ENCODE data around the gene NOTCH1. TPM values are rescaled to one million over a fixed set of nuclear protein-coding genes. Genes with fewer than 3 reads are reported as not detected.
A peak's percentile ranks its signal among the peaks of the same experiment; 100 is the strongest.

NOTCH1 gene
- total RNA-seq, 2 donors from 2014 or later, result 23.4 to 24.2 TPM

GRCh38 chr9:136547508-136548215 lies 1.8 kb upstream of the NOTCH1 start:
- no peak for TF ChIP-seq CTCF (conservative IDR thresholded peaks at IDR 0.05)
- WGBS, 2 experiments (ENCODE audit: insufficient coverage in 1 of 2, insufficient read length in 1 of 2), result 80 to 86% methylated on average over 7 to 25 of the region's 25 CpGs
- Histone ChIP-seq H3K4me1 (ENCODE audit: control insufficient read depth, insufficient read depth, low read length) (peaks cover 5% of the 10 kb centered on the region), H3K27ac (ENCODE audit: low read depth, low read length) (no peak overlapping the region), H3K9me3 (ENCODE audit: control insufficient read depth, low read length) (no peaks in the 10 kb centered on the region), H3K36me3 (ENCODE audit: control insufficient read depth, insufficient read depth, low read length) (no peaks in the 10 kb centered on the region), H3K9ac (ENCODE audit: extremely low read depth, low read length, poor library complexity, severe bottlenecking) (no peak overlapping the region), H3K4me3 (ENCODE audit: low read length) (no peak overlapping the region), H3K27me3 (ENCODE audit: control insufficient read depth, insufficient read depth, low read length, poor library complexity, severe bottlenecking) (peaks cover 18% of the 10 kb centered on the region)
- peak; percentile 86 for DNase-seq
- peaks cover 11% of the 10 kb centered on the region for H3K4me1 Mint-ChIP-seq
- peak overlapping the region; percentile 62 for H3K4me3 Mint-ChIP-seq
- peaks cover 7% of the 10 kb centered on the region for H3K27me3 Mint-ChIP-seq (ENCODE audit: insufficient read depth)
- H3K9me3 Mint-ChIP-seq, result no peaks in the 10 kb centered on the region
- H3K36me3 Mint-ChIP-seq (ENCODE audit: low read depth), result no peaks in the 10 kb centered on the region
- H3K27ac Mint-ChIP-seq, result peak overlapping the region; percentile 26

GRCh38 chr9:136546697-136547501 lies 1.1 kb upstream of the NOTCH1 start:
- H3K4me3 Mint-ChIP-seq, result peak overlapping the region; percentile 62
- Histone ChIP-seq H3K27ac (ENCODE audit: low read depth, low read length) (peak overlapping the region; percentile 96), H3K9me3 (ENCODE audit: control insufficient read depth, low read length) (no peaks in the 10 kb centered on the region), H3K27me3 (ENCODE audit: control insufficient read depth, insufficient read depth, low read length, poor library complexity, severe bottlenecking) (peaks cover 16% of the 10 kb centered on the region), H3K4me3 (ENCODE audit: low read length) (peak overlapping the region; percentile 75), H3K9ac (ENCODE audit: extremely low read depth, low read length, poor library complexity, severe bottlenecking) (peak overlapping the region; percentile 15), H3K36me3 (ENCODE audit: control insufficient read depth, insufficient read depth, low read length) (no peaks in the 10 kb centered on the region), H3K4me1 (ENCODE audit: control insufficient read depth, insufficient read depth, low read length) (peaks cover 5% of the 10 kb centered on the region)
- WGBS, 2 experiments (ENCODE audit: insufficient coverage in 1 of 2, insufficient read length in 1 of 2), result 18 to 21% methylated on average over 23 to 45 of the region's 45 CpGs
- no peak overlapping the region for H3K27ac Mint-ChIP-seq
- H3K27me3 Mint-ChIP-seq (ENCODE audit: insufficient read depth), result peaks cover 7% of the 10 kb centered on the region
- H3K9me3 Mint-ChIP-seq, result no peaks in the 10 kb centered on the region
- no peaks in the 10 kb centered on the region for H3K36me3 Mint-ChIP-seq (ENCODE audit: low read depth)
- peaks cover 11% of the 10 kb centered on the region for H3K4me1 Mint-ChIP-seq
- peak; percentile 80 for DNase-seq
- peak; percentile 41 for TF ChIP-seq CTCF (conservative IDR thresholded peaks at IDR 0.05)

GRCh38 chr9:136545692-136545964 lies 220 bp downstream of the NOTCH1 start:
- peaks cover 14% of the 10 kb centered on the region for H3K27me3 ChIP-seq (ENCODE audit: control insufficient read depth, insufficient read depth, low read length, poor library complexity, severe bottlenecking)
- WGBS, 2 experiments (ENCODE audit: insufficient coverage in 1 of 2, insufficient read length in 1 of 2), result 0% methylated on average over 11 to 41 of the region's 41 CpGs
- no peak overlapping the region for H3K27ac ChIP-seq (ENCODE audit: low read depth, low read length)
- no peak overlapping the region for H3K9ac ChIP-seq (ENCODE audit: extremely low read depth, low read length, poor library complexity, severe bottlenecking)
- H3K9me3 ChIP-seq (ENCODE audit: control insufficient read depth, low read length), result no peaks in the 10 kb centered on the region
- peaks cover 5% of the 10 kb centered on the region for H3K4me1 ChIP-seq (ENCODE audit: control insufficient read depth, insufficient read depth, low read length)
- no peaks in the 10 kb centered on the region for H3K9me3 Mint-ChIP-seq
- H3K27ac Mint-ChIP-seq, result no peak overlapping the region
- TF ChIP-seq CTCF (conservative IDR thresholded peaks at IDR 0.05), result no peak
- H3K36me3 Mint-ChIP-seq (ENCODE audit: low read depth), result no peaks in the 10 kb centered on the region
- peaks cover 7% of the 10 kb centered on the region for H3K27me3 Mint-ChIP-seq (ENCODE audit: insufficient read depth)
- H3K4me1 Mint-ChIP-seq, result peaks cover 9% of the 10 kb centered on the region
- DNase-seq, result no peak
- no peaks in the 10 kb centered on the region for H3K36me3 ChIP-seq (ENCODE audit: control insufficient read depth, insufficient read depth, low read length)
- H3K4me3 Mint-ChIP-seq, result no peak overlapping the region
- H3K4me3 ChIP-seq (ENCODE audit: low read length), result peak overlapping the region; percentile 81

All from endodermal cell (in vitro differentiated cells).